GM18868 (cell line): ENCODE measurements around the gene ERCC4.

Source experiments
- ATAC-seq: cut with Tn5 transposase; IDR thresholded peaks from one replicate; pipeline ENCODE4 v1.9.1; 2021; ENCODE audit warnings: mild to moderate bottlenecking, moderate library complexity; ENCODE audit not compliant: unreplicated experiment

ERCC4 gene

DNA sequence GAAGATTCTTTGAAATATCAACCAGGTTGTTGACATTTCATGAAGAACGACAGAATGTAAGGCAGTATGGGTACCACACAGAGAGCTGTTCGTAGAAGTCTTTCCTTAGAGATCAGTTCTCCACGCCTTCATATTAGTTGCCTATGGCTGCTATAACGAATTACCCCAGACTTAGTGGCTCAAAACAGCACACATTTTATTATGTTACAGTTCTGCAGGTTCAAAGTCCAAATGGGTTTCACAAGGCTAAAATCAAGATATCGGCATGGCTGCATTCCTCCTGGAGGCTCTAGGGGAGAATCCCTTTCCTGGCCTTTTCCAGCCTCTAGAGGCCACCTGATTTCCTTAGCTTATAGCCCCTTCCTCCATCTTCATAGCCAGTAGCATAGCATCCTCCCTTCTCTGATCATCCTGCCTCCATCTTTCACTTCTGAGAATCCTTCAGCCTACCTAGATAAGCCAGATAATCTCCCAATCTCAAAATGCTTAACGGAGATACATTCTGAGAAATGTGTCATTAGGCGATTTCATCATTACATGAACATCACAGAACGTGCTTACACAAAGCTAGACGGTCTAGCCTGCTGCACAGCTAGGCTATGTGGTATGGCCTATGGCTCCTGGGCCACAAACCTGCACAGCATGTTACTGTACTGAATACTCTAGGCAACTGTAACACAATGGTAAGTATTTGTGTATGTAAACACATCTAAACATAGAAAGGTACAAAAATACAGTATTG, 26.0 kb downstream of the ERCC4 start:
- ATAC-seq: no peak

- ATAC-seq: no peak
These were observed 28.1 kb downstream of the ERCC4 start for GRCh38 chr16:13948086-13948485.

DNA sequence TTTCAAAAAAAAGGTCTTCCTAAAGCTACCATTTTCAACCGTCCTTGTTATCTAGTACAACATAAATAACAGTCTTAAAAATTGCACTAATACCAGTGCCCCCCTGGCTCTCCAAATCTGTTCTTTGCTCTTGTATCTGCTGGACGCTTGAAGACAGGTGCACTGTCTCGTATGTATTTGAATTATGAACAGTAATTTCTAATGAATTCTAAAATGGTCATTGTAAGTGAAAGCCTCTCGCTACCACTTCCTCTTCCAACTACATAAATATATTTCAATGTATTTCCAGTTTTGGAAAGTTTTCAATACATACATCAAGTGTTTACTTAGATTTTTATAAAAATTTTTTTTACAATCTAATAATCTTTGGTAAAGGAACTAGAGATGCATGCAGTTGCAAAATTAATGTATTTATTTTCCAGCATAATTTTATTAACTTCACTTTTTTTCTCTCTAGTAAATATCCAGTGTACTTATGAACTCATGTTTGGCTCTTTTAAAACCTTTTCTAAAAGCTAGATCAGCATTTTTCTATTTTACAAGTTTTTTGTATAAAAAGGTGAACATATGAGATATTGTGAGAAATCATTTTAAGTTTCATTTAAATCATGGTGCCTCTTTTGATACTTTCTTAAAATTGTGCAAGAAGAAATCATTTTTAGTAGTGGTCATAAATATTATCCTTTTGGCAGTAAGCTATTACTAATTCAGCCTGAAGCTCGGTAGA, 31.0 kb downstream of the ERCC4 start:
- ATAC-seq: no peak

DNA sequence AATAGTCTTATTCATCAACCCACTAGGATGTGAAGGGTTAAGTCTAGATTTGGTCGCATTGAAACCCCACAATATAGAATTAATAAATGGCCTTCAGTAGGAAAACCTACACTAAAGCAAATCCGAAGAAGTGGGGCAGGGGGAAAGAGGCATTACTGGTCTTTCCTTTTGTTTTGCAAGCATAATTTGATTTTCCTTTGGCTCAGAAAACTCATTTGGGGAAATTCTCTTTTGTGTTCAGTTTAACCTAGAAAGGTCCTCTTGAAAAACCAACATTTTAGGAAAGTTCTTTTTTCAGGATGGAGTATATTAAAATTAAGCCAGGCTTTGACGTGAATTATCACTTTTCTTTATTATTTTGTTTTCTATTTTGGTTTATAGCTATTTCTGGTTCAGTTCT, 31.7 kb downstream of the ERCC4 start:
- ATAC-seq: no peak

DNA sequence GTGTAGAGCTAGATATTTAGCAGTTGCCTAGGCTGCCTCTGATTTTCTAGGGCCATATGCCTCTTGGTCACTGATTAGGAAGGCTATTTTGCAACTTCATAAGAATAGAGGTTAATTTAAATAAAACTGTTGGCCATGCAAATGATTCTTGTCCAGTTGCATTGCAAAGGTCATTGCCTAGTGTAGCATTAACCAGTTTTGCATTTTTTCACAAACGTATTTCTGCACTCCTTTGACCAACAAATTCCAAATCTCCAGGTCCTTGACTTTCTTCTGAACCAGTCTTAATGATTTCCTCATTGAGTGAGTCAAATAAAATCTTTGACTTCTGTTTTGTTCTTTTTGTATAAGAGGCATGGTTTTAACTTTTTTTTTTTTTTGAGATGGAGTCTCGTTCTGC, 33.5 kb downstream of the ERCC4 start:
- ATAC-seq: no peak

GRCh38 chr16:13956635-13957196, 36.8 kb downstream of the ERCC4 start:
- no peak for ATAC-seq

DNA sequence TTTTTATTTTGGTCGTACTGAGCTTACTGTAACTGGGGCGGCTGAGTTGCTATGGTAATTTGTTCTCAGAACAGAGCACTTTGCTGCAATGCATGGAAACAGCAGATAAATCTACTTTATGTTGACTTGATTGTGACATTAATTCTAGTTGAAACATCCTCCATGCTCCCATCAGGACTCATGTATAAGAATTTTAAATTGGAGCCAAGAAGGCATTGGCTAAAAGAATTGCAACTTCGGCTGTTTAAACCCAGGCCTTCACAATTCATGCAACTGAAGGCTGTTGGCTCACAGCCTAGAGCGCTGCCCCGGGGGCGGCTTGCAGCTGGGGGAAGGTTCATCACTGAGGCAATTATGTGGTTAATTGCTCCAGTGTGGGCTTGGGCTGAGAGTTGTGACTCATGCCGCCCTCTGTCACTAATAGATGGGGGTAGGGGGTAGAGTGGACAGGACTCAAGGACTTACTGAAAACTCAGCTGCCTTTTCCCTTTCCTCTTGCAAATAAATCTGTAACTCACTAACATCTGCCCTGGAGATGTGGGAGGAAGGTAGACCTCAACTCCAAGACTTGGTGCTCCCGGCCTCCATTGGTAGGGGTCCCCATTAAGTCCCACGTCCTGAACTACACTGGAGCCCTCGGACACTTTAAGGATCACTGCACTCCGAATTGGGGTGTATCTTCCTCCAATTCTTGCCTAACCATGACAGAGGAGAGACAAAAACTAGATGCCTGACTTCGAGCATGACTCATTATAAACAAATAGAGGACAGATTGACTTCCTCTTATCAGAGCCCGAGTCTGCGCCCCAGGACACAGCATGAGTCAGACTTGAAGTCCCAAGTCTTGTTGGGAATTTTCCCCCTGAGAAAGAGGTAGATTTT, 37.5 kb downstream of the ERCC4 start:
- peak; percentile 82 for ATAC-seq

DNA sequence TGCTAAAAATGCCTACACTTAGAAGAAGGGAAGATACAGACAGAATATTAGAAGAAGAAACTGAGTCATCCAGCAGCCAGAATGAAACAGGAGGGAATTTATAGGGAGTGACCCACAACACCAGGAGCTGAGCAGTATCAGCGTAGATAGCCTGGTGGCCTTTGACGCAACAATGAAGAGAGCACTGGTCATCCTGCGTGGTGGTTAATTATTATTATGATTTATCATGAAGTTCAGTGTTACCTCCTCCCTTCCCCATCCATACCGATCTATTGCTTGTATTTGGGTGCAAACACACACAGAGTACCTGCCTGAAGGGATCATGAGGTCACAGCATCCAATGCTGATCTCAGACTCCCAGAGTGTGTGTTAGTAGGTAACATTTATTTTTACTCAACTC, 38.5 kb downstream of the ERCC4 start:
- no peak for ATAC-seq

- no peak for ATAC-seq
These were observed 39.7 kb downstream of the ERCC4 start for GRCh38 chr16:13959626-13960025.

DNA sequence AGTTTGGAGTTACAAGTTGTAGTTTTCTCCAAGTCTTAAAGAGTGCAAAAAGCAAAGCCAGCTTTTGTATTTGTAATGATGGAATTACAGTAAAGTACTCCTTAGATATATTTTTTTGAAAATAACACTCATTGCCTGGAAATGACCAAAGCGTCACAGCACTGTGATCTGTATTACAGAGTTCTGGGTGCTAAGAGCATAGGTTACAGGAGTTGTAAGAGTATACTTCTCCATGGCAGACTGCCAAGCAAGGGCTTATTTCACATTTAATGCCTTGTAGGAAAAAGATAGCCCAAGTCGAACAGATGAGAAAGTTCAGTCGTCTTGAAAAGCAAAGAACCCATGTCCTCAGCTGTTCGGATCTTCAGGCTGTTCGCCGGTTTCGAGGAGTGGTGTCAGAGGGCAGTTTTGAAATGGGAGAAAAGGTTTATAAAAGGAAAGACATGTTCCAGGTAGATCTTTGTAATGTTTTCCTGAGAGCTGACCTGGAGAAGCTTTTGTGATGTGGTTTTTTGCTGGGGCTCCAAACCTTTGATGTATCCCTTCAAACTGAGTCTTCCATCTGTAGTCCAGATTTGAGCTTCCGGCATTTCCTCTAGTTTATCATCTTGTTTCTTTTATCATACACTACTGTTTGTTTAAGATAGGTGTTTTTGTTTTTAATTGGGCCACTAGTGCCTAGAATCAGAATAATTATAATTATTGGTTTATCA, 41.3 kb downstream of the ERCC4 start:
- ATAC-seq: no peak

GRCh38 chr16:13962232-13962631, 42.3 kb downstream of the ERCC4 start:
- ATAC-seq: no peak

GRCh38 chr16:13968835-13969234, 48.9 kb downstream of the ERCC4 start:
- ATAC-seq: no peak

DNA sequence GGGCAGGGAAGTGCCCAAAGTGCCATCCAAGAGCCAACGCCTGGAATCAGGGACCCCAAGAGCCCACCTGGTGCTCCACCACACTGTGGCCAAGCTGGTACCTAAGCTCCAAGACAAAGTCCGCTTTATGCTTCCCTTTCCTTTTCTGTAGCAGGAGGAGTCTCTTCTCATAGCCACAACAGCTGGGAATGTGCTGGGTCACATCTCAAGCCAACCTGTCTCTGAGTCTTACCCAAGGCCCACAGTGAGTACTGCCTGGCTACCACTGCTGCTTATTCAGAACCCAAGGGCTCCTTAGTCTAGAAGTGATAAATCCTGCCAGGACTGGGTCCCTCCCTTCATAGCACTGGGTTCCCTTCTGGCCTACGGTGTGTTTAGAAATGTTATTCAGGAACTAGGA, 49.8 kb downstream of the ERCC4 start:
- no peak for ATAC-seq

DNA sequence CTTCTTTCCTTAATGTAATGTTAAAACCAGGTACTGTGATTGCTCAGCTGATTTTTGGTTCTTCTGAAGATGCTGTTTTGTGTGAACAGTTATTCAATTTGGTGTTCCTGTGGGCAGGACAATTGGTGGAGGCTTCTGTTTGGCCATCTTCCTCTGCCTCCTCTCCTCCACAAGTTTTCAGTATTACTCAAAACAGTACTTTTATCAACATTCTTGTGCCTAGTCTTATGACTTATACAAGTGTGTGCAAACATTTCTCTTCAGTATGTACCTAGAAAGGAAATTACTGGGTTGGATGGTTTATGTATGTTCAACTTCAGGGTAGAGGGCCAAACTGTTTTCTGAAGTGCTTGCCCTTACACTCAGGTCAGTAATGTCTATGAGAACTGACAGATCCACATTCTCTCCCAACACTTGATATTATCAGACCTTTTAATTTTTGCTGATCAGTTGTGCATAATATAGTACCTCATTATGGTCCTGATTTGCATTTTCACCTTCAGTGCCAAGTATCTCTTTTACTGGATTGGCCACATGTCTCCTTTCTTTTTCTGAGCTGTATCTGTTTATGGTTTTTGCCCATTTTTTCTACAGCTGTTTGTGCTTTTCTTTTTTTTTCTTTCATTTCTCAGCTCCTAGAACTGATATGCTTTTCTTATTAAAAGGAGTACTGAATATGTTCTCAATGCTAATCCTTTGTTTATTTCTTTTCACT, 50.9 kb downstream of the ERCC4 start:
- ATAC-seq: no peak

GRCh38 chr16:13973321-13974023, 53.5 kb downstream of the ERCC4 start:
- ATAC-seq: no peak

- no peak for ATAC-seq
These were observed 57.2 kb downstream of the ERCC4 start for GRCh38 chr16:13977177-13977576.

DNA sequence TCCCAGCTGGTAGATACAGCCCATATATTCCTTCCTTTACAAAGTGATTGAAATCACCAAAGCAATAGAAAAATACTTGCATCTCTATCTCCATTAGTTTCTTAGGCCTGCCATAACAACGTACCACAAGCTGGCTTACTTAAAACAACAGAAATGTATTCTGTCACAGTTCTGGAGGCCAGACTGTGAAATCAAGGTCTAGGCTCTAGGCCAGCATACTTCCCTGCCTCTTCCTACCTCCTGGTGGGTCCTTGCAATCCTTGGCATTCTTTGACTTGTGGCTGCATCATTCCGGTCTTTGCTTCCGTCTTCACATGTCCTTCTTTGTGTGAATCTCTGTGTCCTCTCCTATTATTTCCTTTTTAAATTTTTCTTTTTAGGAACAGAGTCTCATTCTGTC, 62.5 kb downstream of the ERCC4 start:
- no peak for ATAC-seq

DNA sequence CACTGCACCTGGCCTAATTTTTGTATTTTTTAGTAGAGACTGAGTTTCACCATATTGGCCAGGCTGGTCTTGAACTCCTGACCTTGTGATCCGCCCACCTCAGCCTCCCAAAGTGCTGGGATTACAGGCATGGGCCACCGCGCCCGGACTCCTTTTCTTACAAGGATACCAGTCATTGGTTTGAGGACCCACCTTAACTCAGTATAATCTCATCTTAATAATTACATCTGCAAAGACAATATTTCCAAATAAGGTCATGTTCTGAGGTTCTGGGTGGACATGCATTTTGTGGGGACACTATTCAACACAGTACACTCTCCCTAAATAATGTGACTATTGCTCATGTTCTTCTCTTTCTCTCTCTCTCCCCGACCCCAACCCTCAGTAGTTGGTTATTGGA, 63.7 kb downstream of the ERCC4 start:
- ATAC-seq: no peak

GRCh38 chr16:13984794-13985193, 64.8 kb downstream of the ERCC4 start:
- ATAC-seq: no peak
